NT2/D1 (cell line): ENCODE measurements around the gene GLT8D2.

ENCODE experiments used
- YY1 ChIP-seq: IDR thresholded peaks from 2 replicates; pipeline ENCODE4 v1.6.1; 2011; ENCODE audit not compliant: insufficient read length, insufficient read depth
- ZNF274 ChIP-seq: IDR thresholded peaks from 2 replicates; pipeline ENCODE4 v1.6.1; 2011; ENCODE audit warnings: mild to moderate bottlenecking, low read depth, low read length

DNA sequence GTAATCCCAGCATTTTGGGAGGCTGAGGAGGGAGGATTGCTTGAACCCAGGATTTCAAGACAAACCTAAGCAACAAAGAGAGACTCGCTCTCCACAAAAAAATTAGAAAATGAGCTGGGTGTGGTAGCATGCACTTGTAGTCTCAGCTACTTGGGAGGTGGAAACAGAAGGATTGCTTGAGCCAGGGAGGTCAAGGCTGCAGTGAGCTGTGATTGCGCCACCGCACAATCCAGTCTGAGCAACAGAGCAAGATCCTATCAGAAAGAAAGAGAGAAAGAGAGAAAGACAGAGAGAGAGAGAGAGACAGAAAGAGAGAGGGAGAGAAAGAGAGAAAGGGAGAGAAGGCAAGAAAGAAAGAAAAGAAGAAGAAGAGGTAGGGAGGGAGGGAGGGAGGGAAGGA is 47.3 kb downstream of the GLT8D2 start:
- TF ChIP-seq YY1 (no peak), ZNF274 (no peak)
